Measurements from ENCODE around the gene HS3ST5. TPM values are rescaled to one million over a fixed set of nuclear protein-coding genes. Genes with fewer than 3 reads are reported as not detected.

Gene HS3ST5
- total RNA-seq, 1 donor from 2014 or later = not detected

GRCh38 chr6:114290864-114291263 is 52.0 kb downstream of the HS3ST5 start:
- TF ChIP-seq, protein P1, sequence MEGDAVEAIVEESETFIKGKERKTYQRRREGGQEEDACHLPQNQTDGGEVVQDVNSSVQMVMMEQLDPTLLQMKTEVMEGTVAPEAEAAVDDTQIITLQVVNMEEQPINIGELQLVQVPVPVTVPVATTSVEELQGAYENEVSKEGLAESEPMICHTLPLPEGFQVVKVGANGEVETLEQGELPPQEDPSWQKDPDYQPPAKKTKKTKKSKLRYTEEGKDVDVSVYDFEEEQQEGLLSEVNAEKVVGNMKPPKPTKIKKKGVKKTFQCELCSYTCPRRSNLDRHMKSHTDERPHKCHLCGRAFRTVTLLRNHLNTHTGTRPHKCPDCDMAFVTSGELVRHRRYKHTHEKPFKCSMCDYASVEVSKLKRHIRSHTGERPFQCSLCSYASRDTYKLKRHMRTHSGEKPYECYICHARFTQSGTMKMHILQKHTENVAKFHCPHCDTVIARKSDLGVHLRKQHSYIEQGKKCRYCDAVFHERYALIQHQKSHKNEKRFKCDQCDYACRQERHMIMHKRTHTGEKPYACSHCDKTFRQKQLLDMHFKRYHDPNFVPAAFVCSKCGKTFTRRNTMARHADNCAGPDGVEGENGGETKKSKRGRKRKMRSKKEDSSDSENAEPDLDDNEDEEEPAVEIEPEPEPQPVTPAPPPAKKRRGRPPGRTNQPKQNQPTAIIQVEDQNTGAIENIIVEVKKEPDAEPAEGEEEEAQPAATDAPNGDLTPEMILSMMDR (IDR thresholded peaks at IDR 0.05) = no peak
- TF ChIP-seq POLR2AphosphoS5 (IDR thresholded peaks at IDR 0.05; ENCODE audit: insufficient read depth in 1 of 2, low read depth in 1 of 2) (no peak), POLR2A (IDR thresholded peaks at IDR 0.05) (no peak)
- no peak overlapping the region for H3K27ac ChIP-seq
- no peaks in the 10 kb centered on the region for H3K4me1 ChIP-seq
- no peak for DNase-seq (ENCODE audit: extremely low spot score in 2 of 2)
- H3K36me3 ChIP-seq = no peaks in the 10 kb centered on the region
- no peak overlapping the region for H3K4me3 ChIP-seq
- intact Hi-C loops (cut with DNase I) = no loop called here
- no peaks in the 10 kb centered on the region for H3K9me3 ChIP-seq
- H3K27me3 ChIP-seq = no peaks in the 10 kb centered on the region

DNA sequence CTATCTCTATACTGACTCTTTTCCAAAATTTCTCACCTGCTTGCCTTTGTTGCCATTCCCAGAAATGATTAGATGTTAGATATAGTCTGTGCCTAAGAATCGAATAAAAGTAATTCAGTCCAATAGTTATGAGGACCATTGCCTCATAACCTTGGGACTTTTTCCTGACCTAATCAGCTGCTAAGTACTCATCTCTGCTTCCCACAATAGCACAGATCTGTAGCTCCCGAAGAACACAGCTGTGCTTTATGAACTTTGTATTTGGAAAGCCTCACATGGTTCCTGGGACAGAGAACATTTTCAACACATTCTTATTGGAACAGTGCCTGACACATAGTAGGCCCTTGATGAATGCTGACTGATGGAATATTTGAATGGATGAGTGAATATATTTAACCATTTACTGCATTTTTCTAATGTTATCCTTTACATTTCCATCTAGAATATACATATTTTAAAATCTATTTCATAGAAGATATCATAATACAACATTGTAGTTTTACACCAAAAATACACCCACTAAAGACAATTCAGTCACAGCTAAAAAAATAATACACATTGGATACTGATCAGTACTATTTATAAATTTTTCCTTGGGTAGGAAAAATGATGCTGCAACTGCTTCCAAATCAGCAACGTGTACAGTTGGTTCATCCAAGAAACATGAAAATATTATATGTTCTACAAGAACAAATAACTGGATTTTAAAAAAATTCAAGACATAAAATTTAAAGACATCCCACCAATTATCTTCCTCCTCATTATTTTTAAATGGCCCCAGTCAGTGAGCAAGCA is 53.9 kb downstream of the HS3ST5 start:
- intact Hi-C loops (cut with DNase I) = no loop called here
- H3K9me3 ChIP-seq = no peaks in the 10 kb centered on the region
- TF ChIP-seq POLR2A (IDR thresholded peaks at IDR 0.05) (no peak), POLR2AphosphoS5 (IDR thresholded peaks at IDR 0.05; ENCODE audit: insufficient read depth in 1 of 2, low read depth in 1 of 2) (no peak)
- TF ChIP-seq, protein P1 (IDR thresholded peaks at IDR 0.05) = no peak
- no peaks in the 10 kb centered on the region for H3K4me1 ChIP-seq
- H3K27ac ChIP-seq = no peak overlapping the region
- DNase-seq (ENCODE audit: extremely low spot score in 2 of 2) = no peak
- no peaks in the 10 kb centered on the region for H3K36me3 ChIP-seq
- no peak overlapping the region for H3K4me3 ChIP-seq
- no peaks in the 10 kb centered on the region for H3K27me3 ChIP-seq

DNA sequence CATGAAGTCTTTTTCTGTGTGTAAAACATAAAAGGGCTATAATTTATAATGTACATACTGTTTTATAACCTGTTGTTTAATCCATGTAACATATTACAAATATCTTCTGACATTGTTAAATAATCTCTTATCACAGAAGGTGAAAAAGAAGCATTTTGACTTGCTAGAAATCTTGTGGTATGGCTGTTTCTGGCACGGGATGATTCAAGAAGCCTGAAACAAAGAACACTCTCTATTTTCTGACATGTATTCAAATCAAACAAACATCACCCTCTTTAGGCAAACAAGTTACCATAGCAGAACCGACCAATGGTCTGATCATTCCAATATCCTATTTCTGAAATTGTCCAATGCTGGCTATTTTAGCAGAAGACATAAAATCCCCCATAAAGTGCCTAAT is 55.4 kb downstream of the HS3ST5 start:
- intact Hi-C loops (cut with DNase I) = no loop called here
- H3K27ac ChIP-seq = no peak overlapping the region
- no peaks in the 10 kb centered on the region for H3K9me3 ChIP-seq
- no peaks in the 10 kb centered on the region for H3K4me1 ChIP-seq
- H3K27me3 ChIP-seq = no peaks in the 10 kb centered on the region
- H3K36me3 ChIP-seq = peaks cover 0 to 4% of the 10 kb centered on the region in 2 donors
- no peak for TF ChIP-seq POLR2A (IDR thresholded peaks at IDR 0.05)
- TF ChIP-seq POLR2AphosphoS5 (IDR thresholded peaks at IDR 0.05; ENCODE audit: insufficient read depth in 1 of 2, low read depth in 1 of 2) = no peak
- TF ChIP-seq, protein P1 (IDR thresholded peaks at IDR 0.05) = no peak
- no peak for DNase-seq (ENCODE audit: extremely low spot score in 2 of 2)
- H3K4me3 ChIP-seq = no peak overlapping the region

- Histone ChIP-seq H3K4me3 (no peak overlapping the region), H3K36me3 (peaks cover 0 to 4% of the 10 kb centered on the region in 2 donors), H3K27ac (no peak overlapping the region), H3K9me3 (no peaks in the 10 kb centered on the region), H3K27me3 (no peaks in the 10 kb centered on the region), H3K4me1 (no peaks in the 10 kb centered on the region)
- intact Hi-C loops (cut with DNase I) = no loop called here
- TF ChIP-seq POLR2A (IDR thresholded peaks at IDR 0.05) (no peak), POLR2AphosphoS5 (IDR thresholded peaks at IDR 0.05; ENCODE audit: insufficient read depth in 1 of 2, low read depth in 1 of 2) (no peak)
- TF ChIP-seq, protein P1 (IDR thresholded peaks at IDR 0.05) = no peak
- no peak for DNase-seq (ENCODE audit: extremely low spot score in 2 of 2)
Observed at GRCh38 chr6:114286211-114286610, 56.6 kb downstream of the HS3ST5 start.

DNA sequence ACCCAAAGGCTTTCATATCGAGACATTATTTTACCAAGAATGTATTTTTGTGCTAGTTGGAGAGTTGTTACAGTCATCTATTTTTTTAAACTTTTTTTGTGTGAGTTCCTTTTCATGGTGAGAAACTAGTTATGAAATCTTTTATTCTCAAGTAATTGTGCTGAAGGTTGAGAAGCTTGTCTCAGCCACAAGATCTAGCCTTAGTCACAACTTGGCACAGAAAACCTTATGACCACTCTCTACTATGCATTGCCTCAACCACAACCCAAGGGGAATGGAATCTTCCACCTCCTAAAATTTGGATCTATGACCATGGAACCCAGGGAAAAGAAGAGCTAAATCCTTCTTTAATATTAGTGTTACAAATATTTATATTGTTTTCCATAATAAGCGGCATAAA is 58.5 kb downstream of the HS3ST5 start:
- no peaks in the 10 kb centered on the region for H3K4me1 ChIP-seq
- H3K4me3 ChIP-seq = no peak overlapping the region
- no peak for TF ChIP-seq POLR2A (IDR thresholded peaks at IDR 0.05)
- TF ChIP-seq, protein P1 (IDR thresholded peaks at IDR 0.05) = no peak
- TF ChIP-seq POLR2AphosphoS5 (IDR thresholded peaks at IDR 0.05; ENCODE audit: insufficient read depth in 1 of 2, low read depth in 1 of 2) = no peak
- peaks cover 0 to 4% of the 10 kb centered on the region in 2 donors for H3K36me3 ChIP-seq
- DNase-seq (ENCODE audit: extremely low spot score in 2 of 2) = no peak
- no peaks in the 10 kb centered on the region for H3K27me3 ChIP-seq
- intact Hi-C loops (cut with DNase I) = no loop called here
- no peak overlapping the region for H3K27ac ChIP-seq
- H3K9me3 ChIP-seq = no peaks in the 10 kb centered on the region
